GM06990 (cell line): ENCODE measurements around the gene STRADB.

Source experiments
- DNase-seq: peaks from one replicate; pipeline ENCODE4 v3.0.0-alpha.2; 2011; ENCODE audit not compliant: insufficient read length; ENCODE audit errors: extremely low read depth
- H3K27me3 ChIP-seq: replicated peaks from 2 replicates; pipeline ENCODE4 v1.6.0; 2011; ENCODE audit warnings: low read length; ENCODE audit not compliant: control insufficient read depth, insufficient read depth
- H3K36me3 ChIP-seq: 2 replicates; pipeline ENCODE4 v1.5.1; 2011; ENCODE audit warnings: low read length; ENCODE audit not compliant: control insufficient read depth, insufficient read depth
- H3K4me3 ChIP-seq: replicated peaks from 2 replicates; pipeline ENCODE4 v1.5.1; 2011; ENCODE audit warnings: low read depth, mild to moderate bottlenecking, control low read depth, low read length
- CTCF ChIP-seq: IDR thresholded peaks from 2 replicates; pipeline ENCODE4 v1.5.1; 2011; ENCODE audit warnings: low read length, control low read depth, mild to moderate bottlenecking, inconsistent platforms; ENCODE audit not compliant: insufficient read depth, poor library complexity, severe bottlenecking

The STRADB gene

GRCh38 chr2:201502713-201503112 is 51.2 kb downstream of the STRADB start:
- Histone ChIP-seq H3K4me3 (no peak overlapping the region), H3K27me3 (no peaks in the 10 kb centered on the region), H3K36me3 (no peaks in the 10 kb centered on the region)
- DNase-seq = no peak
- no peak for TF ChIP-seq CTCF

GRCh38 chr2:201507725-201508124 is 56.2 kb downstream of the STRADB start:
- H3K36me3 ChIP-seq = no peaks in the 10 kb centered on the region
- no peak overlapping the region for H3K4me3 ChIP-seq
- H3K27me3 ChIP-seq = no peaks in the 10 kb centered on the region
- DNase-seq = no peak
- TF ChIP-seq CTCF = no peak

GRCh38 chr2:201513271-201513670 is 61.7 kb downstream of the STRADB start:
- H3K4me3 ChIP-seq = no peak overlapping the region
- peaks cover 2% of the 10 kb centered on the region for H3K27me3 ChIP-seq
- no peak for TF ChIP-seq CTCF
- no peaks in the 10 kb centered on the region for H3K36me3 ChIP-seq
- no peak for DNase-seq

GRCh38 chr2:201515573-201516246 is 64.2 kb downstream of the STRADB start:
- Histone ChIP-seq H3K36me3 (no peaks in the 10 kb centered on the region), H3K27me3 (peaks cover 2% of the 10 kb centered on the region), H3K4me3 (no peak overlapping the region)
- TF ChIP-seq CTCF = no peak
- no peak for DNase-seq

- no peak for TF ChIP-seq CTCF
- Histone ChIP-seq H3K4me3 (no peak overlapping the region), H3K36me3 (no peaks in the 10 kb centered on the region), H3K27me3 (peaks cover 2% of the 10 kb centered on the region)
- DNase-seq = no peak
These were observed 65.6 kb downstream of the STRADB start for GRCh38 chr2:201517094-201517493.

GRCh38 chr2:201520201-201520600 is 68.7 kb downstream of the STRADB start:
- no peak overlapping the region for H3K4me3 ChIP-seq
- no peak for DNase-seq
- no peak for TF ChIP-seq CTCF
- no peaks in the 10 kb centered on the region for H3K36me3 ChIP-seq
- peaks cover 2% of the 10 kb centered on the region for H3K27me3 ChIP-seq
